GM12865 (cell line): ENCODE data around the gene CLDN18.

Source experiments
- DNase-seq: peaks from one replicate; pipeline ENCODE4 v3.0.0; 2010; ENCODE audit warnings: low read depth
- H3K4me3 ChIP-seq: 2 replicates; pipeline ENCODE4 v1.5.1; 2011; ENCODE audit warnings: mild to moderate bottlenecking, low read depth, low read length, control low read depth
- TF ChIP-seq, protein P1 (sequence below): IDR thresholded peaks from 2 replicates; pipeline ENCODE4 v1.5.1; 2011; ENCODE audit warnings: low read length, control low read depth, low read depth, inconsistent platforms; ENCODE audit not compliant: insufficient read depth; ENCODE audit errors: missing control alignments

CLDN18 gene

DNA sequence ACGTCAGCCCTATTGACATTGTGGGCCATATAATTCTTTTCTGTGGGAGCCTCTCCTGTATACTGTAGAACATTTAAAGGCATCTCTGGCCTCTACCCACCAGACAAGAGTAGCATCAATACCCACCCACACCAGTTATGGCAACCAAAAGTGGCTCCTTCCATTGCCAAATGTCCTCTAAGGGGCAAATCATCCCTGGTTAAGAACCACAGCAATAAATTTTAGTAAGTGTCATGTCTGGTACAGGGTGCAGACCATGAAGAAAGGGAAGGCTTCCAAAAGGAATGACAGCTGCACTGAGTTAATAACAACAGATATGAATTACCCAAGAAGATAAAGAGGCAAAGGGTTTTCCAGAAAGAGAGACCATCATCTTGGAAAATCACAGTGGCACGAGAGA, 6.9 kb upstream of the CLDN18 start:
- DNase-seq, result no peak
- H3K4me3 ChIP-seq, result no peak overlapping the region
- TF ChIP-seq, protein P1, sequence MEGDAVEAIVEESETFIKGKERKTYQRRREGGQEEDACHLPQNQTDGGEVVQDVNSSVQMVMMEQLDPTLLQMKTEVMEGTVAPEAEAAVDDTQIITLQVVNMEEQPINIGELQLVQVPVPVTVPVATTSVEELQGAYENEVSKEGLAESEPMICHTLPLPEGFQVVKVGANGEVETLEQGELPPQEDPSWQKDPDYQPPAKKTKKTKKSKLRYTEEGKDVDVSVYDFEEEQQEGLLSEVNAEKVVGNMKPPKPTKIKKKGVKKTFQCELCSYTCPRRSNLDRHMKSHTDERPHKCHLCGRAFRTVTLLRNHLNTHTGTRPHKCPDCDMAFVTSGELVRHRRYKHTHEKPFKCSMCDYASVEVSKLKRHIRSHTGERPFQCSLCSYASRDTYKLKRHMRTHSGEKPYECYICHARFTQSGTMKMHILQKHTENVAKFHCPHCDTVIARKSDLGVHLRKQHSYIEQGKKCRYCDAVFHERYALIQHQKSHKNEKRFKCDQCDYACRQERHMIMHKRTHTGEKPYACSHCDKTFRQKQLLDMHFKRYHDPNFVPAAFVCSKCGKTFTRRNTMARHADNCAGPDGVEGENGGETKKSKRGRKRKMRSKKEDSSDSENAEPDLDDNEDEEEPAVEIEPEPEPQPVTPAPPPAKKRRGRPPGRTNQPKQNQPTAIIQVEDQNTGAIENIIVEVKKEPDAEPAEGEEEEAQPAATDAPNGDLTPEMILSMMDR, result no peak

DNA sequence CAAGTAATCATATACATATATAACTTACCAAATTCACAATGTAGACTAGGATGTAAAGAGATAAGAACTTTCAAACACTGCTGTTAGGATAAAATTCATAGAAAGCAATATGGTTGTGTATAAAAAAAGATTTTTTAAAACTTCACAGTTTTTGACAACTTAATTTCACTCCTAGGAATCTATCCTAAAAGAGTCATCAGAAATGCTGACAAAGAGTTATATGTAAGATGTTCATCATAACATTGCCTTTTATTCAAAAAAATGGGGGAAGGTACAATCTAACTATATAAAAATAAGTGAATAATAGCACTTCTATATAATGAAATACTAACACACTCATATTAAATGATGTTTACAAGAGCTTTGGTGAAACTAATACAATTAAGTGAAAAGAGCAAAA, 4.3 kb upstream of the CLDN18 start:
- no peak overlapping the region for H3K4me3 ChIP-seq
- TF ChIP-seq, protein P1, result no peak

DNA sequence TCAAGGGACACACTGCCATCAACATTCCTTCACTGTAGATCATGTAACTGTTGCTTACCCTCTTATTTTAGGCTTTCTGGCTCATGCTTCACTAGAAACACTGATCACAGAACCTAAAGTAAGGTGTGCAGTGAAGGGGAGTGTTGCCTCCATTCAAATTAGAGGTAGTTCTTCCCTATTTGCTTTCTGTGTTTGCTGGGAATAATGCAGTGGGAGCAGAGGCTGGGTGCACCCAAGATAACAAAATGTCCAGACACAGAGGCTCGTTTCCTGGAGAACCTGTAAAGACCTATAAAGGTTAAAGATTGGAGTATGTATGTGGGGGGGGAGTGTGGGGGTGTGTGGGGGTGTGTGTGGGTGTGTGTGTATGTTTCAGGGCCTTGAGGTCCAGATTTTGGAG, 2.1 kb upstream of the CLDN18 start:
- H3K4me3 ChIP-seq, result no peak overlapping the region
- TF ChIP-seq, protein P1, result no peak
- DNase-seq, result no peak

More for the DNA sequence above, 4.3 kb upstream of the CLDN18 start:
- DNase-seq, result no peak

DNA sequence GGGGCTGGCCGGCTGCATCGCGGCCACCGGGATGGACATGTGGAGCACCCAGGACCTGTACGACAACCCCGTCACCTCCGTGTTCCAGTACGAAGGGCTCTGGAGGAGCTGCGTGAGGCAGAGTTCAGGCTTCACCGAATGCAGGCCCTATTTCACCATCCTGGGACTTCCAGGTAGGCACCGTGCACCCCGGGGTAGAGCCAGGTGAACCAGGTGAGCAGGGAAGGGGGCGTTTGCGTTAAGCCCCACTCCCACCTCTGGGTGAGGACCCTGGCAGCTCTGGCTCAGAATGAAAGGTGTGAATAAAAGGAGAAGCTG, 267 bp downstream of the CLDN18 start:
- TF ChIP-seq, protein P1, result no peak
- DNase-seq, result no peak
- H3K4me3 ChIP-seq, result no peak overlapping the region

DNA sequence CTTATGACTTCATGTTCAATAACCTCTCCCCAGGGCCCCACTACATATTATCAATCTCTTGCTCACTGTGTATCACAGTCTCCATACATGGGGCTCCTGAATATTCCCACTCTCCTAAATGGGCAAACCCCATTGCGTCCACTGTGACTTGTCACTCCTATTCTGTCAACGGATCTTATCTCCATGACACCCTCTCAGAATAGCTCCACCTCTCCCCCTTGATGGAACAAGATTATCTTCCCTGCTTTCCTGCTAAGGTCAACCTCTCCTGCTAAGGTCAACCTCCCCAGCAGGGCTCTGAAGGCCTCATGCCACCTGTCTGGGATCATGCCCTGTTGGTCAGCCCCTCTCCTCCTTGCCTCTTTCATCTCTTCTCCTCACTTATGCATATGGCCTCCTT, 1.8 kb downstream of the CLDN18 start:
- no peak for DNase-seq
- TF ChIP-seq, protein P1, result no peak
- no peak overlapping the region for H3K4me3 ChIP-seq

DNA sequence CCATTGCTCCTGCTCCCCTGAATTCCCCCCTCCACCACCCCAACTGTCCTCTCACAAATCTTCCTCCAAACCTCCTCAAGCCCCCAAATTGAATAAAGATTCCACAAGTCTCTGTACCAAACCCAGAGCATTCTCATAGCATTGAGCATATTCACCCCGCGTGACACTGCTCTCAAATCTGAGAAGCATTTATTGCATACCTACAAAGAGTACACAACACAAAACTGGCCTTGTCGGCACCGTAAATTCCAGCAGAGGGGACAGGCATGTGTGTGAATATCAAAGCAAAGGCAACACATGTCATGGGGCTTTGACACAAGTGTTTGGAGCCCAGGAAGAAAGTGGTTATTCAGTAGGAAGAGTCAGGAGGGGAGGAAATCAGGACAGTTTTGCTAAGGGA, 2.6 kb downstream of the CLDN18 start:
- TF ChIP-seq, protein P1, result no peak
- H3K4me3 ChIP-seq, result no peak overlapping the region
- DNase-seq, result no peak

DNA sequence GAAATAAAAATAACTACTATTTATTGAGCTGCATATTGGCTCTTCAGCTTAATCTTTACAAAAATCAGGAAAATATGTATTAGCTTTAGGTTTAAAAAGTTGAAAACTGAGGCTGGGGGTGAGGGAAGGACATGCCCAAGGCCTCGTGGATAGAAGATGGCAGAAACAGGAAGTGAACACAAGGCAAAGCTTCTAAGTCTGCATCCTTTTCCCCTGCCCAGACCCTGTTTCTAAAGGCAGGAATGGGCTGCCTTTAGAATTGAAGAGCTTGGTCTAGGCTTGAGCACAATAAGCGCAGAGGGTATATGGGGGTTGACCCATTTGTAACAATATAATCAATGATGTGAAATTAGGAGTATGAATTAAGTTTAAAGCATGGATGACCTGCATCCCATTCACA, 6.1 kb downstream of the CLDN18 start:
- DNase-seq, result no peak
- H3K4me3 ChIP-seq, result no peak overlapping the region
- TF ChIP-seq, protein P1, result no peak
